Measurements from ENCODE around the gene SLC9A7. TPM values are rescaled to one million over a fixed set of nuclear protein-coding genes. Genes with fewer than 3 reads are reported as not detected.
A peak's percentile ranks its signal among the peaks of the same experiment; 100 is the strongest.

SLC9A7 gene
- total and polyA plus RNA-seq, 2 experiments from 2014 or later = 2.5 to 15.4 TPM

DNA sequence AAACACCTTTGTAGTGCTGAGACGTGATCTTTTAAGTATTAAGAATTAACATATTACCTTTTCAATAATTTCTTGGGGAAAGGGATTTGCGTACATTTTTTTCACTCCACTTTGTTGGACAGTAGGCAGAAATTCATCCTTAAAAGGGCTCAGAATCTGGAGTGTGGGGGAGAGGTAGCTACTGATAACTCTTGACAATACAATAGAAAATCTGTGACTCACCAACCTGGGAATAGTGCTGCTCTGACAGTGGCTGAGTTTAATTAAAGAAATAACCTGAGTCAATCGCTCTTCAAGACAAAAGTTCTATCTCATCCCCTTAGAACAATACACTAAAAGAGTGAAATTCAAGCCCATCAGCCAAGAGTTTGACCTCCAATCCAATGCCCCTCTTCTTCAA, 60.2 kb downstream of the SLC9A7 start:
- H3K27me3 Mint-ChIP-seq (ENCODE audit: insufficient read depth, low read depth, poor library complexity) = peaks cover 3% of the 10 kb centered on the region
- peak overlapping the region; percentile 58 for H3K4me3 Mint-ChIP-seq
- H3K4me2 ChIP-seq = peak overlapping the region; percentile 68
- no peaks in the 10 kb centered on the region for H3K36me3 ChIP-seq (ENCODE audit: insufficient read depth)
- H3K9me3 Mint-ChIP-seq = no peaks in the 10 kb centered on the region
- TF ChIP-seq STAT1 (IDR thresholded peaks at IDR 0.05; ENCODE audit: unreplicated experiment) (no peak), ETS1 (IDR thresholded peaks at IDR 0.05) (no peak), EZH2 (IDR thresholded peaks at IDR 0.05; ENCODE audit: low read depth, unreplicated experiment) (no peak), EZH2phosphoT487 (IDR thresholded peaks at IDR 0.05; ENCODE audit: unreplicated experiment) (no peak), ZNF114 (CRISPR knock-in tag; IDR thresholded peaks at IDR 0.05) (no peak), ZNF462 (CRISPR knock-in tag; IDR thresholded peaks at IDR 0.05) (no peak), CREB1 (CRISPR knock-in tag; IDR thresholded peaks at IDR 0.05; ENCODE audit: low read depth) (no peak), JUNB (IDR thresholded peaks at IDR 0.05; ENCODE audit: unreplicated experiment) (no peak), POLR2AphosphoS5 (IDR thresholded peaks at IDR 0.05; ENCODE audit: low read depth) (no peak), CTCF (conservative IDR thresholded peaks at IDR 0.05; ENCODE audit: low read depth in 2 of 2) (no peak), REST (IDR thresholded peaks at IDR 0.05; ENCODE audit: unreplicated experiment) (no peak), NANOG (IDR thresholded peaks at IDR 0.05; ENCODE audit: borderline replicate concordance) (no peak), ZNF331 (CRISPR knock-in tag; IDR thresholded peaks at IDR 0.05; ENCODE audit: low read depth) (no peak)
- H3K9me2 ChIP-seq (ENCODE audit: insufficient read depth) = no peaks in the 10 kb centered on the region
- peaks cover 4% of the 10 kb centered on the region; the same call in 1 of the 2 replicates for H3K79me2 ChIP-seq (replicated peaks; ENCODE audit: insufficient read depth)
- H3K27ac ChIP-seq (ENCODE audit: low read depth) = no peak overlapping the region
- H3K36me3 Mint-ChIP-seq (ENCODE audit: low read depth) = peaks cover 6% of the 10 kb centered on the region; the same call in 2 of the 3 replicates
- ATAC-seq (no peak), DNase-seq (ENCODE audit: low spot score) (no peak)
- no peaks in the 10 kb centered on the region for H3F3A ChIP-seq (replicated peaks; ENCODE audit: low read depth)
- H2AFZ ChIP-seq = no peak overlapping the region
- H3K27ac Mint-ChIP-seq = no peak overlapping the region
- peaks cover 24% of the 10 kb centered on the region for H3K4me1 Mint-ChIP-seq
- no peaks in the 10 kb centered on the region for H4K20me1 ChIP-seq (replicated peaks; ENCODE audit: insufficient read depth)
- H3K27me3 ChIP-seq (ENCODE audit: insufficient read depth) = no peaks in the 10 kb centered on the region
- H3K4me3 ChIP-seq = 0 out of 2 replicates have a peak overlapping the region, but pooled peaks have one; percentile 37
- peaks cover 17% of the 10 kb centered on the region for H3K4me1 ChIP-seq (ENCODE audit: insufficient read depth)

Measured in GM23338 (cell line).